Endothelial cell of hepatic sinusoid (primary cell): Measurements from ENCODE around the gene CCDC74B.
"Not testable (repeated sequence)": the region's sequence is repeated elsewhere in the genome, so short reads cannot be mapped to it uniquely, and the experiment has no call there.

Experiments used
- in situ Hi-C: cut with HindIII; loops from 2 replicates; pipeline ENCODE4 v1.10.0; 2017; ENCODE audit warnings: low sequenced_read_pairs

Gene CCDC74B

DNA sequence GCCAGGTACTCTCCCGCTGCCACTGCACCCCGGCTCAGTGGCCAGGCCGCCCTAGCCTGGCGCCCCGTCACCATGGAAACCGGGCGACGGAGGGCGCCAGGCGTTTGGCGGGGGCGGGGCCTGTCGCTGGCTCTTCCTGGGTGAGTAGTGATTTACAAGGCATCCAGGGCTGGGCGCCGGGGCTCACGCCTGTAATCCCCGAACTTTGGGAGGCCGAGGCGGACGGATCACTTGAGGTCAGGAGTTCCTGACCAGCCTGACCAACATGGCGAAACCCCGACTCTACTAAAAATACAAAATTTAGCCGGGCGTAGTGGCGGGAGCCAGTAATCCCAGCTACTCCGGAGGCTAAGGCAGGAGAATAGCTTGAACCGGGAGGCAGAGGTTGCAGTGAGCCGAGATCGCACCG is at the start of gene CCDC74B:
Gene CCDC74B, minus strand, starts transcription at position 107 of the 409 bp plus-strand sequence. CDS start 116 bp downstream, outside the sequence.
- in situ Hi-C loops, result not testable (repeated sequence)

DNA sequence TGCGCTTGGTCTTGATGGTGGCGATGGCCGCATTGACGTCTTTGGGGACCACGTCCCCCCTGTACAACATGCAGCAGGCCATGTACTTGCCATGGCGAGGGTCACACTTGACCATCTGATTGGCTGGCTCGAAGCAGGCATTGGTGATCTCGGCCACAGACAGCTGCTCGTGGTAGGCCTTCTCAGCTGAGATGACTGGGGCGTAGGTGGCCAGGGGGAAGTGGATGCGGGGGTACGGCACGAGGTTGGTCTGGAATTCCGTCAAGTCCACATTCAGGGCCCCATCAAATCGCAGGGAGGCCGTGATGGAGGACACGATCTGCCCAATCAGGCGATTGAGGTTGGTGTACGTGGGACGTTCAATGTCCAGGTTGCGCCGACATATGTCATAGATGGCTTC is 48.9 kb upstream of the CCDC74B start:
- in situ Hi-C loops, result not testable (repeated sequence)

DNA sequence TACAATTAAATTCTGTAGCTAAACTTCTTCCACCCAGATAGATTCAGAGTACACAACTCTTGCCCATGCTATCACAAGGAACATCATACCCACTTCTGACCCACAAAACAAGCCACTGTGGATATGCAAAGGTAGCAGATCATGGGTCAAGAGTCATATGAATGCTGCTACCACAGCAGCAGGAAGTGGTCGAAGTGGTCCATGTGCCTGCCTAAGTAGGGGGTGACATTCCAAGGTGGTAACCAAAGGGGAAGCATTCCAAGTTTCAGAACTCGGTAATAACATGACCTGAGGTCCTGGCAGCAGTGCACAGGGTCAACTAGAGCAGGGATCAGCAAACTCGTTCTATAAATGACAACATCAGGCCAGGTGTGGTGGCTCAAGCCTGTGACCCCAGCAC is 47.5 kb upstream of the CCDC74B start:
- in situ Hi-C loops, result not testable (repeated sequence)

DNA sequence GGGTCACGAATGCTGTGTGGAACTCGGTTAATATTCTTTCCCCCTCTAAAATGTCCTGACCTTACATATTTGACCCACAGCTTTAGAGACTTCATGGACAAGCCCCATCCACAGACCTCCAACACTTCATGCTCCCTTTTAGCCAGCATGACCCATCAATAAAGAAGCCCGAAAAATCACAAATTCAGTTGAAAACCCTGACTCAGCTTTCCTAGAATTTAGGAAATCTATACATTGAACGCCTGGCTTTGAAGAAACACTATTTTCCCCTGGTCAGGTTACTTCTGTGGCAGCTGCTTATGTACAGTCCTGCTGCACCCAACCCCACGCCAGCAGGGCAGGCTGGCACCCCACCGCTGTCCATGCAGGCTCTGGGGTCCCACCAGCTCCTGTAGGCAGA is 46.4 kb upstream of the CCDC74B start:
- in situ Hi-C loops, result not testable (repeated sequence)

DNA sequence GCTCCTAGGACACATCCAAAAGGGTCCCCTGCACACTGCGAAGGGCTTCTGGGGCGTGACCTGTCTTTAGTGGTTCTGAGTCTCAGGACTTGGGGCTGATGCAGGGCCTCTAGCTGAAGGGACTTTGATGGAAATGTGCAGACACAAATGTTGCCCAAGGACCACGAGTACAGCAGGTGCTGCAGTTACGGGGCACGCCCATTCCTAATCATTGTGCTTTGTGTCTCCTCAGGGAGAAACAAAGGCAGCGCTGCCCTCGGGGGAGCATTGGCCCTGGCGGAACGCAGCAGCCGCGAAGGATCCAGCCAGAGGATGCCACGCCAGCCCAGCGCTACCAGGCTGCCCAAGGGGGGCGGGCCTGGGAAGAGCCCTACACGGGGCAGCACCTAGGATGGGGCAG is 45.3 kb upstream of the CCDC74B start:
- in situ Hi-C loops, result no loop called here

DNA sequence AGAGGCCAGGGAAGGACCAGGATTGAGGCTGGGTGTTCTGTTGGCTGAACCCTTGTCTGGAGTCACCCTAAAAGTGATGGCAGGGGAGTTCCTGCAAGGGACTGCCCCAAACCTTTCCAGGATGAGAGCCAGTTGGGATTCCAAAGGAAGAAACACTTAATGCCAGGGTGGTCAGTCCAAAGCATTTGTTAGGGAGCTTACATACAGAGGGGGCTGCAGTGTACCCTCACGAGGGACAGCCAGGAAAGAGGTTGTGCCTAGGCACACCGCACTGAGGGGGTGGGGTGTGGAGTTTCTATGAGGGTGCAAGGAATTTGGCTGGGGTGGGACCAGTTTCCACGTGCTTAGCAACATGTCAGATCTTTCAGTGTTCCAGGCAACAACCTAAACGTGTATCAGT is 44.0 kb upstream of the CCDC74B start:
- in situ Hi-C loops, result not testable (repeated sequence)

DNA sequence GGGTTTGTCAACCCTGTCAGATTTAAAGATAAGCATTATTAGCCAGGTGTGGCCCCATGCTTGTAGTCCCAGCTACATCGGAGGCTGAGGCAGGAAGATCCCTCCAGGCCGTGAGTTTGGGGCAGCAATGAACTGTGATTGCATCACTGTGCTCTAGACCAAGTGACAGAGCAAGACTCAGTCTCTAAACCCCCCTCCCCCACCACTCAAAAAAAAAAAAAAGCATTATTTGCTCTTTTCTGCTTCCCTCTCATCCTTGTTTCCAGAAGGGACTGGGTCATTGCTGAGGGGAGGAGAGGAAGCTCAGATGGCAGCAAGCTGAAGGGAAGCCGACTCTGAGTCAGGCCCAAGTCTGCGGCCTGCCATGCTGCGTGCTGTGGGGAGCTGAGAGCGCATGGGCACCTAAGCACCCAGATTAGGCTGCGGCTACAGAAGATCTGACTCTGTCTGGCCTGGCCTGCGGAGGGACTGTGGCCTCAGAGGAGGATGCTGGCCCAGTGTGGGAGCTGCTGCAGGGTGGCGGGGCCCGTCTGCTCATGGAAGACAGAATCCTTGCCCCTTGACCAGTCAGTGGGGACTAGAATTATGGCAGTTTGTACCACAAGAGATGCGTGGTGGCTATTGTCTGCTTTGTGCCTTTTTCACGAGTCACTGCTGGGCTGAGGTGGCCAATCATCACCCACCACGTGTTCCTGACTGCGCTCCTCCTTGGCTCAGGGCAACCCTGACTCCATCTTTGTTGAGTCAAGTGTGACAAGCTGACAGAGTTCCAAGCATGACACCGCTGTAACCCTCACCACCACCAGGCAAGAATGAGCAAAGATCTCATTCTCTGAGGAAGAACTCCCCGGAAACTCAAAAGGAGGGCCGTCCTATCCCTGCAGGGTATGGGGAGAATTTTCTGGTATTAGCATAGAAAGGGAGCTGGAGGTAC is 43.2 kb upstream of the CCDC74B start:
- in situ Hi-C loops, result not testable (repeated sequence)

DNA sequence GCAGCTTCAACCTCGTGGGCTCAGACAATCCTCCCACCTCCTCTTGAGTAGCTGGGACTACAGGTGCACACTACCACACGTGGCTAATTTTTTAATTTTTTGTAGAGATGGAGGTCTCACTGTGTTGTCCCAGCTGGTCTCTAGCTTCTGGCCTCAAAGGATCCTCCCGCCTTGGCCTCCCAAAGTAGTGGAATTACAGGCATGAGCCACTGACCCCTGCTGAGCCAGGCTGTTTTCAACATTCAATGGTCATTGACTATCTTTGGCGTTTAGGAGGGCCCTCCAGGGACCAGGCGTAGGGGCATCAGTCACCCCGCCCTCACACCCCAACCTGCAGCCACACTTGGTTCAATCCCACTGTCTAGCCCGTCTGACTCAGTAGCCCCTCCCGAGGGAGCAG is 42.4 kb upstream of the CCDC74B start:
- in situ Hi-C loops, result no loop called here

DNA sequence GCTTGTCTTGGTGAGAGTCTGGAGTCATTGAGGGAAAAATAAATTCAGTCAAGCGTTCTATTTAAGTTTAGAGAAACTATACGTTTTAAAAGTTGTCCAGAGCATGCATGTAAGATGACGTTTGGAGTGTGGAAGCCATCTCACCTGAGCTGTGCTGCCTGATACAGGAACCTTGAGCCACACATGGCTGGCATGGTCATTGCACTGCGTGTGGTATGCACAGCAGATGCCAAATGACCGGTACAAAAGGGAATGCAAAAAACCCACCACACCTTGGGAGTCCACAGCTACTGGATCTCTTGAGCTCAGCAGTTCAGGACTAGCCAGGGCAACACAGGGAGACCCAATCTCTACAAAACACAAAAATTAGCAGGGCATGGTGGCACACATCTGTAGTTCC is 41.5 kb upstream of the CCDC74B start:
- in situ Hi-C loops, result no loop called here

DNA sequence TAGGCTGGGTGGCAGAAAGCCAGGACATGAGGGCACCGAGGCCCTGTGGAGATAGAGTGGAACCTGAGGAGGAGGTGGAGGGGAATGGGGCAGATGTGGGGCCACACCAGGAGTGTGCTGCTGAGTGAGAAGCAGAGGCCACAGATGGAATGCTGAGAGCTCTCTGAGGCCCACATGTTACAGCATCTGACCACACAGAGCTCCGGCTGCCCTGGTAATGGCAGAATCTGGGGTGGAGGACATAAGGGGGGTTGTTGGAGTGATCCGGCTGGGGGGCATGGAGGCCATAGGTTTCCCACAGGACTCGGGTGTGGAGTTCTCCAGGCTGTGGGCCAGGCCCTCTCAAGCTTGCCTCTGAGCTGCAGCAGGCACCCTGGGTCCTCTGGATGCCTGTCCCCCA is 41.0 kb upstream of the CCDC74B start:
- in situ Hi-C loops, result no loop called here

DNA sequence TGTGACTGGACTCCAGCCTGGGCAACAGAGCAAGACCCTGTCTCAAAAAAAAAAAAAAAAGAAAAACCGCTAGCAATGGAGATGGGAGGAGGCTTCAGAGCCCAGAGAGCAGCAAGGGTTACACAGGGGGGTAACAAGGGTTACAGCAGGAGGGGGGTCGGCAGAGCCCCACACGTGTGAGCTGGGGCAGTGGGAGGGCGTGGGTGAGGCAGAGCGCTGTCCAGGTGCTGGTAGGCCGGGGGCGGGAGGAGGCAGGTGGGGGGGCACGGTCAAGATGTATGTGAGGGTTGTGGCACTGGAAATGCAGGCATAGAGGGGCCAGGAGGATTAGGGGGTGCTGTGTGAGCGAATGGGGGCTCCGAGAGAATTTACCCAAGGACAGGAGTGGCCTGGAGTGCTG is 40.5 kb upstream of the CCDC74B start:
- in situ Hi-C loops, result no loop called here

DNA sequence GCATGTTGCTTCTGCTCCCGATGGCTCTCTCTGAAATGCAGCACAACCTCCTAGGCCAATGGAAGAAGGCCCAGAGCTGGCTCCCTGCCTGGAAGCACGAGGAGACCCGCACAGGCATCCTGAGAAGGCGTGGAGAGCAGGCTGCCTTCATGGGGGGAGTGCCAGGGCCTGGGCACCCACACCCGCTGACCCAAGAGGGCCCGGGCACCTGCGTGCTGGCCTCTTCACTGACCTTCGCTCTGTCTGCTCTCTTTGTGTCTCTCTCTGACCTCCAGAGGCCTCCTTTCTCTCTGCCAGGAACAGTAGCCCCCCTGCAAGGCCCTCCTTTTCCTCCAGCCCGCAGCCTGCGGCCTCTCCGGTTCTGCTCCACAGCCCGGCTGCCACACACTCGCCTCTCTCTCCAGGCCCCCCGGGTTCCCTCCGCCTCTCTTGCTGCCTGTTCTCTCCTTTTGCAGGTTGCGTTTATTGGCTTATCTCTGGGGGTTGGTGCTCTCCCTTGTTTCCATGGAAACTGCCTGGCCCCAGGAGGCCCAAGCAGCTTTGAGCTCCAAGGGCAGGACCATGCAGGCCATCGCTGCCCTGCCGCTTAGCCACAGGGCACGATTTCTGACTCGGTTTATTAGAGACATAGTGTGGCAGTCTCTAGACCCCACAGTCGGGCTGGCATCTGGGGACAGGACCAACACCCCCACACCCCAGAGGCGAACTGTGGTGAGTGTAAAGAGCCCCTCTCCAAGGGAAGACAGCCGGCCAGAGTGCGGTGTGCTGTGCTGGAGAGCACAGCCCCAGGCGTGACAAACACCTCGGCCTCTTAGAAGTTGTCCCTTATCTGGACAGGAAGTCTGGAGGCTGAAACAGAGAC is 38.8 kb upstream of the CCDC74B start:
- in situ Hi-C loops, result no loop called here

DNA sequence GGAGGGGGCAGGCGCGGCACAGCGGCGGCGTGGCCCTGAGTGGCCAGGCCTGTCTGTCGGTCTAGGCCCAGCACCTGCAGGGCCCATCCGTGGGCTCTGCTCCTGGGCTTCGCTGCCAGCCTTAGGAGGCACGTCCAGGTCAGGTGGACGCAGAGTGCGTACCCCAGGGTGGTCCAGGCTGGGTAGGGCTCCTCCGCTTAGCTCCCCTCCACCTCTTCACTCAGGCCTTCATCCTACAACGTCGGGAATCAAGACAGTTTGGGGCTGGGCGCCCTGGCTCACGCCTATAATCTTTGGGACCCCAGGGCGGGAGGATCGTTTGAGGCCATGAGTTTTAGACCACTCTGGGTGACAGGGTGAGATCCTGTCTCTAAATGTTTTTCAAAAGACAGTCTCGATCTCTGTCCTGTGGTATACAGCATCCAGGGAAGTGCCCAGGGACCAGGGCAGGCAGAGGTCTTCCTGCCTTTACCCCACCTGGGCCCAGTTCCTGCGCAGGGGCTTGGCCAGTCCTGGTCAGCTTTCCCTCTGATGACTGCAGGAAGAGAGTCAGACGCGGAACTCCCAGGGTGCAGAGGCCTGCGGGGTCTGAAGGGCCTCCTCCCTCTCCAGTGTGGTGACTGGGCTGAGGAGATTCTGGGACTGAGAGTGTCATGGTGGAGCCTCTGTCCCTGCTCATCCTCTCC is 38.1 kb upstream of the CCDC74B start:
- in situ Hi-C loops, result not testable (repeated sequence)

DNA sequence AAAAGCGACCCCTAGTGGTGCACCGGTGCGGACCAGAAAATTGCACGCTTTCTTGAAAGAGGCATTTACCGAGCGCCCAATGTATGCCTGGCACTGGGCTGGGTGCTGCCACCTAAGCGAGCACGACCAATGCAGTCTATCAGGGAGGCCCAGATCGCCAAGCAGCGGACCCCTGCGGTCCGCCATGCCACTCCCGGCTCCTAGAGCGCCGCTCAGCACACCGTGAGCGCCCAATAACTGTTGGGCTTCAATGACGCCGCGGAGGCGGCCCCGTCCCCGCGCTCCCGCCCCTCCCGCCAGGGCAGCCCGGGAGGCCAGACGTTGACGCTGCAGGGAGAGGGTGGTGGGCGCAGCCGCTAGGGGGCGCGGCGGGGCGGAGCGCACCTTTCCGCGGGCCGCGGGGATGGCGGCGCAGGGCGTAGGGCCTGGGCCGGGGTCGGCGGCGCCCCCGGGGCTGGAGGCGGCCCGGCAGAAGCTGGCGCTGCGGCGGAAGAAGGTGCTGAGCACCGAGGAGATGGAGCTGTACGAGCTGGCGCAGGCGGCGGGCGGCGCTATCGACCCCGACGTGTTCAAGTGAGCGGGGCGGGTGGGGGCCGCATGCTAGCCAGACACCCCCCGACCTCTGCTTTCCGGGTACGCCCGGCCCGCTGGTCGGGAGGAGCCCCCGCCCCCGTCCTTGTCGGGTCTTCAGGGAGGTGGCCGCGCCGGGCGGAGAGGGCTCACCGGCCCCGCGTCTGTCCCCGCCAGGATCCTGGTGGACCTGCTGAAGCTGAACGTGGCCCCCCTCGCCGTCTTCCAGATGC is 37.2 kb upstream of the CCDC74B start, which contains the start of gene MZT2B:
Gene MZT2B, plus strand, starts transcription at position 383 of the 803 bp plus-strand sequence. Its CDS starts 21 bp downstream, at position 404.
- in situ Hi-C loops, result not testable (repeated sequence)

DNA sequence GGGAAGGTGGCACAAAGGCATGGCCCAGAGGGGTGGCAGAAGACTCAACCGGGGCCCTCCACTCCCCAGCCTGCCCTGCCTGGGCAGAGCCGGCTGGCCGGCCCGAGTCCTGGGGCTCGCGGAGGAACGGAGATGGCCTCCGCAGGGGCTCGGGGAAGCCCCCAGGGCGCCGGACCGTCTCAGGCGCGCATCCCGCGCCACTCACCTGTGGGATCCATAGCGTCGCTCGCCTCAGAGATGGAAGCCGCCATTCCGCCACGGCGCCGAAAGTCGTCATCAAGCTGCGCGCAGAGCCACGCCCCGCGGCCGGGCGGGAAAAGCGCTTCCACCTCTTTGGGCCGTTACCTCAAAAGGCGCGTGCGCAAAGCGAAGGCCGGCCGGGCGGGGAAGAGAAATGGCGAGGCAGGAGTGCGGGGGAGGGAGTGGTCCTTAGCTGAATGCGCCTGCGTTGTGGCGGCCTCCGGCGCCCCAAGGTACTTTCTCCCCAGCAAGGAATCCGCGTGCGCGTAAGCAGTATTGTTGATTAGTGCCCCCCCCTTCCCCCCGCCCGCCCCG is 36.5 kb upstream of the CCDC74B start, which contains the start of gene SMPD4:
Gene SMPD4, minus strand, starts transcription at position 278 of the 555 bp plus-strand sequence. CDS start 5,010 bp downstream, outside the sequence.
- in situ Hi-C loops, result no loop called here

DNA sequence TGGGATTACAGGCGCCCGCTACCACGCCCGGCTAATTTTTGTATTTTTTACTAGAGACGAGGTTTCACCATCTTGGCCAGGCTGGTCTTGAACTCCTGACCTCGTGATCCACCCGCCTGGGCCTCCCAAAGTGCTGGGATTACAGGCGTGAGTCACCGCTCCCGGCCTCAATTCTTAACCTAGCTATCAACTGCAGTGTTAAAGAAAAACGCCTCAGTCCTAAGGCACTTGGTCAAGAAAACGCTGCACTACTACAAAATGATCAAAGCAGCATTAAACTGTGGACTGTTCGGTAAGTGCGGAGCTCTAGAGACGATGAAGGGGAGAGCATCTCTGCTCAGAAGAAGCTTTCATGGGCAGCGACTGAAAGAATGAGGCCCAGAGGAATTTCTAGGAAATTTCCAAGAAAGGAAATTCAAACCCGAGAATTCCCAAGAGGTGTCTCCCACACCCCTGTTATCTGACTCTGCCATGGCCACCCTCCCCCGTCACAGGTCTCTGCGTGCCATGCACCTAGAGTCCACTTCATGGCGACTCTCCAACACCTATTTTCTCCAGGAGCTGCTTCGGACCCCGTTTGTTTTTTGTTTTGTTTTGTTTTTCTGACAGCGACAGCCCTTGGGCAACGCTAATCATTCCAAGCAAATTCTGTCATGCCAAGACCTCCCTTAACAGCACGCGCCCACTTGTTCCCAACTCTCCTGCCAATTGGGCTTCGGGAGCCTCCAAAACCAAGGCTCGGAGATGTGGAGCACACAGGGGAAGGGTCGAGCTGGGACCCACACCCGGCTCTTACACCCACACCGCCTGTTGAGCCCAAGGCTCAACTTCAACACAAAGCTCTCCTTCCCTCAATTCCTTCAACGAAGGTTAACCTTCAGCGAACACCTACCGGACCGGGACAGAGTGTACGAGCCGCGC is 35.8 kb upstream of the CCDC74B start:
- in situ Hi-C loops, result not testable (repeated sequence)

DNA sequence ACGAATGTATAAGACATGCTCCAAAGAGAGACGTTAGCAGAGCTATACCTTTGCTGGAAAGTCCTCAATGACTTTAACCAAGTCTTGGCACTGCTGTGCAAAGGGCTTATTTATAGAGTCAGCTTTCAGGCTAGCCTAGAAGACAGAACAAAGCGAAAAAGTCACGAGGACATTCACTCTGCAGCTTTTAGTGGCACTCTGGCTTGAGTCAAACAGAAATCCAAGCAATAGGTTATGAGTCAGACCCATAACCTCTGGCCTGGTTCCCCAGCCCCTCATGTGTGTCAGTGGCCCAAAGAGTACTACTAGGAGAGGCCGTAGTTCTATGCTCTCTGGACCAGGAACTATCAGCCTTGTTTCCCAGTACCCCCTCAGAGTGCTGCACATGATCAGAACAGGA is 30.0 kb upstream of the CCDC74B start:
- in situ Hi-C loops, result not testable (repeated sequence)

DNA sequence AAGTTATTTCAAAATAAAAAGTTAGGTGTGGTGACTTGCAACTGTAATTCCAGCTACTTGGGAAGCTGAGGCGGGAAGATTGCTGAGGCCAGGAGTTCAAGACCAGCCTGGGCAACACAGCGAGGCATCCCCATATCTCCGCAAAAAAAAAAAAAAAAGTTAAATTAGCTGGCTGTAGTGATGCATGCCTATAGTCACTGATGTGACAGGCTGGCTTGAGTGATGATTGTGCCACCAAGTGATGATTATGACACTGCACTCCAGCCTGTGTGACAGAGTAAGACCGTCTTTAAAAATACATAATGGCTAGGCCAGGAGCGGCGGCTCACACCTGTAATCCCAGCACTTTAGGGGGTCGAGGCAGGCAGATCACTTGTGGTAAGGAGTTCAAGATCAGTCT is 25.0 kb upstream of the CCDC74B start:
- in situ Hi-C loops, result no loop called here

DNA sequence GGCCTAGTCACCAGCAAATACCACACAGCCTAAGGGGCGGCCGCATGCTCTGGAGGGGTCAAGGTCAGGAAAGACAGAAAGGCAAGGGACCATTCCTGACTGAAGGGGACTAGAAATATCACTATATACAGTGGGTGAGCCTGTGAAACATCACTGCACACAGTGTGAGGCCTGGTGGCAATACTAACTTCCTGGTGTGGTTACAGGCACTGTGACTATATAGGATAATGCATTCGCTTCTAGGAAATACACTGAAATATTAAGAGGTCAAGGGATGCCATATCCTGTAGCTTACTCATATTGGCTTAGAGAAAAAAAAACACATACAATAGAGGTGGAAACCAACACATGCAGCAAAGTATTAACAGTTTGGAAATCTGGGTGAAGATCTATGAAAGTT is 24.3 kb upstream of the CCDC74B start:
- in situ Hi-C loops, result not testable (repeated sequence)
